NB4 (cell line): Measurements from ENCODE around the gene GALK2.

Source experiments
- CTCF ChIP-seq: IDR thresholded peaks from one replicate; pipeline ENCODE4 v1.5.1; 2012; ENCODE audit warnings: low read depth, low read length
- MAX ChIP-seq: IDR thresholded peaks from 2 replicates; pipeline ENCODE4 v1.6.1; 2011; ENCODE audit warnings: low read depth, low read length
- POLR2A ChIP-seq: IDR thresholded peaks from 2 replicates; pipeline ENCODE4 v1.6.1; 2011; ENCODE audit warnings: mild to moderate bottlenecking; ENCODE audit not compliant: insufficient read length; ENCODE audit errors: extremely low read depth

- TF ChIP-seq CTCF (no peak), POLR2A (no peak), MAX (no peak)
Observed at GRCh38 chr15:49238342-49238741, 68.3 kb downstream of the GALK2 start.
